Hepatocyte (in vitro differentiated cells): ENCODE data around the gene AK3.

Source experiments
- CTCF ChIP-seq: fragments of 200-600 bp; sonication (generic); IDR thresholded peaks from 2 replicates; pipeline ENCODE4 v1.5.1; 2016; ENCODE audit warnings: antibody characterized with exemption, mild to moderate bottlenecking; ENCODE audit not compliant: poor library complexity
- EZH2 ChIP-seq: fragments of 200-600 bp; sonication (generic); IDR thresholded peaks from 2 replicates; pipeline ENCODE4 v1.6.1; 2016; ENCODE audit warnings: antibody characterized with exemption, mild to moderate bottlenecking, borderline replicate concordance
- EZH2phosphoT487 ChIP-seq: fragments of 200-600 bp; sonication (generic); IDR thresholded peaks from one replicate; pipeline ENCODE4 v1.6.1; 2018; ENCODE audit warnings: antibody characterized with exemption, mild to moderate bottlenecking, low read depth, moderate library complexity; ENCODE audit not compliant: unreplicated experiment, severe bottlenecking

GRCh38 chr9:4666042-4666699, 74.8 kb downstream of the AK3 start, which contains the start of gene SPATA6L:
- TF ChIP-seq CTCF (peak; percentile 24), EZH2 (no peak), EZH2phosphoT487 (no peak)
